ENCODE measurements around the gene B3GNT9.
A peak's percentile ranks its signal among the peaks of the same experiment; 100 is the strongest.

The B3GNT9 gene

GRCh38 chr16:67184995-67185650 is 34.3 kb upstream of the B3GNT9 start:
- DNase-seq, result no peak

- no peak for DNase-seq
Measured at GRCh38 chr16:67184453-67184994, 33.7 kb upstream of the B3GNT9 start.

GRCh38 chr16:67183627-67184452 is 33.0 kb upstream of the B3GNT9 start, which contains the start of gene MATCAP1:
TSS of gene MATCAP1 (minus strand) at chr16:67183963. CDS start at chr16:67180610, 3,353 bp downstream.
- peak; percentile 87 for DNase-seq

- DNase-seq, result no peak
Measured at GRCh38 chr16:67183284-67183626, 32.5 kb upstream of the B3GNT9 start.

- no peak for DNase-seq
Measured at GRCh38 chr16:67182288-67182687, 31.5 kb upstream of the B3GNT9 start.

GRCh38 chr16:67181346-67181745 is 30.5 kb upstream of the B3GNT9 start:
- DNase-seq, result no peak

GRCh38 chr16:67180166-67180565 is 29.4 kb upstream of the B3GNT9 start:
- DNase-seq, result no peak

- no peak for DNase-seq
Measured at GRCh38 chr16:67179421-67180080, 28.8 kb upstream of the B3GNT9 start.

- DNase-seq, result peak; percentile 28
Measured at GRCh38 chr16:67177743-67178699, 27.2 kb upstream of the B3GNT9 start.

GRCh38 chr16:67176662-67177061 is 25.9 kb upstream of the B3GNT9 start:
- DNase-seq, result no peak

GRCh38 chr16:67174706-67175231 is 24.0 kb upstream of the B3GNT9 start:
- no peak for DNase-seq

GRCh38 chr16:67173808-67174705 is 23.3 kb upstream of the B3GNT9 start:
- peak; percentile 18 for DNase-seq

- no peak for DNase-seq
Measured at GRCh38 chr16:67173323-67173722, 22.5 kb upstream of the B3GNT9 start.

GRCh38 chr16:67170949-67171649 is 20.3 kb upstream of the B3GNT9 start:
- DNase-seq, result no peak

GRCh38 chr16:67170168-67170948 is 19.6 kb upstream of the B3GNT9 start, which contains the start of gene NOL3:
TSS of gene NOL3 (plus strand) at chr16:67170538.
- DNase-seq, result no peak

GRCh38 chr16:67169642-67170167 is 18.9 kb upstream of the B3GNT9 start:
- no peak for DNase-seq

- DNase-seq, result no peak
Measured at GRCh38 chr16:67169011-67169451, 18.2 kb upstream of the B3GNT9 start.

- no peak for DNase-seq
Measured at GRCh38 chr16:67167588-67167987, 16.8 kb upstream of the B3GNT9 start.

GRCh38 chr16:67166598-67167168 is 15.9 kb upstream of the B3GNT9 start:
- no peak for DNase-seq

All from NCI-H2029 treated with DMSO at 0.1 percent for 48 hours (cell line).